Endothelial cell of umbilical vein (primary cell): Measurements from ENCODE around the gene EXOC3.

Source experiments
- CTCF ChIP-seq, 2 donors: IDR thresholded peaks; 1 replicate in 1 of 2; 2 replicates in 1 of 2; pipeline ENCODE4 v1.5.1; 2011; ENCODE audit warnings: low read length in 2 of 2, mild to moderate bottlenecking in 2 of 2, moderate library complexity in 2 of 2, control low read depth in 1 of 2, inconsistent platforms in 1 of 2, low read depth in 1 of 2; ENCODE audit not compliant: insufficient read depth in 1 of 2; ENCODE audit errors: extremely low read depth in 1 of 2
- EZH2 ChIP-seq: IDR thresholded peaks from 2 replicates; pipeline ENCODE4 v1.6.1; 2012; ENCODE audit warnings: borderline replicate concordance, low read depth, mild to moderate bottlenecking, moderate library complexity, low read length, inconsistent platforms; ENCODE audit not compliant: severe bottlenecking
- JUN ChIP-seq: IDR thresholded peaks from 2 replicates; pipeline ENCODE4 v1.6.1; 2011; ENCODE audit warnings: borderline replicate concordance, low read depth; ENCODE audit not compliant: insufficient read length, insufficient read depth
- MAX ChIP-seq: IDR thresholded peaks from 2 replicates; pipeline ENCODE4 v1.6.1; 2011; ENCODE audit not compliant: insufficient read depth, insufficient read length
- MYC ChIP-seq: IDR thresholded peaks from one replicate; pipeline ENCODE4 v1.6.1; 2011; ENCODE audit warnings: mild to moderate bottlenecking, low read depth, low read length
- POLR2A ChIP-seq: IDR thresholded peaks from 2 replicates; pipeline ENCODE4 v1.6.1; 2012; ENCODE audit warnings: low read depth, mild to moderate bottlenecking, control low read depth, low read length
- POLR2AphosphoS5 ChIP-seq: IDR thresholded peaks from 2 replicates; pipeline ENCODE4 v1.6.1; 2012; ENCODE audit warnings: low read depth, mild to moderate bottlenecking, control low read depth, low read length, moderate library complexity; ENCODE audit not compliant: insufficient read depth

DNA sequence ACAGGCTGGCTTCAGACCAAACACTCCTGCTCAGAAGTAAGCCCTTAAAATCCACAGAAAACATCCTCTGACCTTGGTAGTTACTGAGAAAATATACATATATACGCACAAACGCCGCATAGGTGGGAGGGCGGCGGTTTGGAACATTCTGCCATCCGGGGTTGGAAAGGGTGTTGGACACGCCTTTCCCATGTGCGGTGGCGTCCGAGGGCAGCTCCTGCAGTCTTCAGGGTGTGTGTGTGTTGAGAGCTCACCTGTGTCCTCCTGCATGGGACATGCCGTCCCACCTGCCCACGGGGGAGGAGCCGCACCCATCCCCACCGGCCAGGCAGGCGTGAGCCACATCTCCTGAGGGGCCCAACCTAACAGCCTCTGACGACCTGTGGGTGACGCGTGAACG, 53.1 kb downstream of the EXOC3 start:
- TF ChIP-seq POLR2A (no peak), POLR2AphosphoS5 (no peak), CTCF (IDR thresholded peaks at IDR 0.05; ENCODE audit: extremely low read depth in 1 of 2, insufficient read depth in 1 of 2, low read depth in 1 of 2, low read length in 2 of 2) (no peak), MYC (no peak), EZH2 (no peak), MAX (no peak), JUN (no peak)
